BLaER1 treated with 17β-estradiol and CSF1 and Interleukin-3, amounts not matched to agents 10 nM and 100 nM (cell line): ENCODE measurements around the gene LSM11.

Source experiments
- H3K27ac ChIP-seq, 11 experiments: shearing (Covaris generic); formaldehyde crosslinking; 2 replicates each; pipeline ENCODE4 v1.8.1; 2022
- H3K27me3 ChIP-seq, 11 experiments: shearing (Covaris generic); formaldehyde crosslinking; 2 replicates each; pipeline ENCODE4 v1.8.1; 2022
- H3K36me3 ChIP-seq, 11 experiments: shearing (Covaris generic); formaldehyde crosslinking; 2 replicates each; pipeline ENCODE4 v1.8.1; 2022
- H3K4me1 ChIP-seq, 10 experiments: shearing (Covaris generic); formaldehyde crosslinking; 2 replicates each; pipeline ENCODE4 v1.8.1; 2022
- H3K4me2 ChIP-seq, 11 experiments: shearing (Covaris generic); formaldehyde crosslinking; 2 replicates each; pipeline ENCODE4 v1.8.1; 2022
- H3K4me3 ChIP-seq, 10 experiments: shearing (Covaris generic); formaldehyde crosslinking; 2 replicates each; pipeline ENCODE4 v1.8.1; 2022
- H3K9ac ChIP-seq, 11 experiments: shearing (Covaris generic); formaldehyde crosslinking; 2 replicates each; pipeline ENCODE4 v1.8.1; 2022
- H3K9me3 ChIP-seq, 11 experiments: shearing (Covaris generic); formaldehyde crosslinking; replicated peaks in 1 of 11; 2 replicates each; pipeline ENCODE4 v1.8.1; 2022
- H4K20me1 ChIP-seq, 11 experiments: shearing (Covaris generic); formaldehyde crosslinking; 2 replicates each; pipeline ENCODE4 v1.8.1; 2022
- Cebpa-rat ChIP-seq, 11 experiments: shearing (Covaris generic); IDR thresholded peaks; 2 replicates each; pipeline ENCODE4 v1.8.1; 2022

Gene LSM11

DNA sequence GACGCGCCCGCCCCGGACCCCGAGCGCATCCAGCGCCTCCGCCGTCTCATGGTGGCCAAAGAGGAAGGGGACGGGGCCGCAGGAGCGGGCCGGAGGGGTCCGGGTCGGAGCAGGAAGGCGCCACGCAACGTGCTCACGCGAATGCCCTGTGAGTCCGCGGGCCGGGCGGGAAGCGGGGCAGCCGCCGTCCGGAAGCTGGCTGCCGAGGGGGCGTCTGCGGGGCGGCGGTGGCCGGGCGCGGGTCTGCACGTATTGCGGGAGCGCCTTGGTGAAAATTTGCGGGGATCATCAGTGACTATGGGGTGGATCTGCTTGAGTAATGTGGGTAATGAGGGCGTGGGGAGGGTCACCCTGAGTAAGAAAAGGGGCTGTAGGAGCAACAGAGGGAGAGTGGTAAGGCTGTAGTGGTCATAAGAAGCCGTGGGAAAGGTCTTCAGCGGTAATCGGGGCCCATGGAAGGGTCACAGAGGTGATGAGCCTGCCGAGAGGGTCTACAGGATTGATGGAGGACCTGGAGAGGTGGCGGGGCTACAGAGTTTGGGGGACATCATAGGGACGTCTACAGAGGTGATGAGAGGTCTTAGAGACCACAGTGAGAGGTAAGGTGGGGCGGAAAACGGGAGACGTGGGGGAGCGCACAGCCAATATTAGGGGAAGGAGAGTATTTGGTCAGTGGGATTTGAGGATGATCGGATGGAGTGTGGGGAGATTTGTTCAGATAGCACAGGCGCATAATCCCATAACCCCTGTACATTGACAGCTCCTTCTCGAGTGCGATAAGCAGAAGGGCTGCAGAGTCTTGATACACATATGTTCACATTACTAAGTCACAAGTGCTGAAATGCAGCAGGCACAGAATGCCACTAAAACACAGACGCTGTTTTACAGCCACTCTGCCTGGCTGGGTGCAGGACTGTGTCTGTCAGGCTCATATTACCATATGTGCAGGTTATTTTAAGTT is 819 bp downstream of the LSM11 start:
- Histone ChIP-seq H3K27ac (peak overlapping the region; percentile 72 to 90 (median 84)), H3K9ac (peak overlapping the region; percentile 89 to 93 (median 90))
- TF ChIP-seq Cebpa-rat (IDR thresholded peaks at IDR 0.05) = no peak

DNA sequence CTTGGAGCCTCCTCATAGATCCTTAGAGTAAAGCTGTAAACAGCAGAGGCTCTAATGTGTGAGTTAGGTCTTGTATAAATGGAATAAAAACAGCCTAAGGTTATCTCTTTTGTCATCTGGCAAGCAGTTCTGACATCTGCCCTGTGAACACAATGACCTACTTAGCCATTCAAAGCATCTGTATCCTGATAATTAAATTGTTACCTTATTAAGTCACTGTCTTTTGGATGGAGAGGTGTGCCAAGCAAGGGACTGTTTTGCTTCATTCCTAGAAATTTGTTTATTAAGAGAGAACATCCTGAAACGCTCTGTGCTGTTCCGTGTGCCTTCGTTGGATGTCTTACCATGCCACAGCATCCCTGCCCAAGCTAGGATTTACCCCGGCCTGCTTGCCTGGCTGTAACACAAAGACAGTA is 1.5 kb downstream of the LSM11 start:
- H3K36me3 ChIP-seq = peaks cover 0 to 4% (median 0%) of the 10 kb centered on the region in 11 experiments; a peak in 2 of 22 replicates
- peak overlapping the region in 4 of 11 experiments; percentile 89 to 91 (median 90); a peak in 6 of 22 replicates for H3K9ac ChIP-seq
- peak overlapping the region in 8 of 10 experiments; percentile 81 to 96 (median 90); a peak in 10 of 20 replicates for H3K4me3 ChIP-seq
- peaks cover 0 to 21% (median 13%) of the 10 kb centered on the region in 10 experiments; a peak in 16 of 20 replicates for H3K4me1 ChIP-seq
- no peaks in the 10 kb centered on the region for H3K9me3 ChIP-seq
- H3K4me2 ChIP-seq = peak overlapping the region; percentile 80 to 98 (median 95)
- no peak overlapping the region for H3K27ac ChIP-seq
- no peaks in the 10 kb centered on the region for H4K20me1 ChIP-seq
- peaks cover 0 to 12% (median 8%) of the 10 kb centered on the region in 11 experiments; a peak in 9 of 22 replicates for H3K27me3 ChIP-seq
- TF ChIP-seq Cebpa-rat (IDR thresholded peaks at IDR 0.05) = no peak

More for the DNA sequence above, 819 bp downstream of the LSM11 start:
- peaks cover 0 to 11% (median 5%) of the 10 kb centered on the region in 11 experiments; a peak in 13 of 22 replicates for H3K36me3 ChIP-seq
- no peaks in the 10 kb centered on the region for H3K9me3 ChIP-seq
- peaks cover 0 to 21% (median 13%) of the 10 kb centered on the region in 10 experiments; a peak in 16 of 20 replicates for H3K4me1 ChIP-seq
- peak overlapping the region; percentile 81 to 96 (median 90) for H3K4me3 ChIP-seq
- H3K4me2 ChIP-seq = peak overlapping the region; percentile 80 to 98 (median 95)
- H3K27me3 ChIP-seq = peaks cover 0 to 12% (median 8%) of the 10 kb centered on the region in 11 experiments; a peak in 9 of 22 replicates
- H4K20me1 ChIP-seq = no peaks in the 10 kb centered on the region

DNA sequence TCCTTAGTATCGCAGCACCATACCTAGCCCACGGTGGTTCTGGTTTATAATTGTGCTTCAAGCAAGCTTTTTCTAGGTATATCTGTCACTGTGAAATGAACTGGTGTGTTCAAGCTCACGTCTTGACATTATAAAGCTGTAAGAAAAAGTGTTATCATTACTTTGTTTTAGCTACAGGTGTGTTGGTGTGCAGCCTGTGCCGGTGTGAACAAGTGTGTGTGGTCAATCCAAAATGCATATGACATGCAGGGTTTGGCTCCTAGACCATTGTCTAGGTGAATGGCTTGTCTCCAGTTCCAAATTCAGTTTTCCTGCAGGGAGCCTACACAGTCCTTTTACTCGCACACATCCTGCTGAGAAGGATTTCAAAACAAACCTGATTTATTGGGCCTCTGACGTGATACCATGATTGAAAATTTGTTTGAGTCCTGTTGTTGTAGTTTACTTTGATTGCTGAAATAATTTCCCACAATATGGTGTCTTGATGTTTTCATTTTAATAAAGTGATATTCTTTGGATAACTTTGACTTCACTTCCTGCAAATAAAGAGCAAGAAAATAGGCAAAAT is 3.7 kb downstream of the LSM11 start:
- no peak overlapping the region for H3K4me3 ChIP-seq
- no peak overlapping the region for H3K27ac ChIP-seq
- peaks cover 0 to 12% (median 8%) of the 10 kb centered on the region in 11 experiments; a peak in 9 of 22 replicates for H3K27me3 ChIP-seq
- H3K4me2 ChIP-seq = no peak overlapping the region
- peaks cover 0 to 21% (median 13%) of the 10 kb centered on the region in 10 experiments; a peak in 16 of 20 replicates for H3K4me1 ChIP-seq
- H3K9ac ChIP-seq = no peak overlapping the region
- no peaks in the 10 kb centered on the region for H3K9me3 ChIP-seq
- no peaks in the 10 kb centered on the region for H4K20me1 ChIP-seq
- no peak for TF ChIP-seq Cebpa-rat (IDR thresholded peaks at IDR 0.05)
- H3K36me3 ChIP-seq = peaks cover 2 to 13% (median 9%) of the 10 kb centered on the region in 11 experiments; a peak in 16 of 22 replicates

DNA sequence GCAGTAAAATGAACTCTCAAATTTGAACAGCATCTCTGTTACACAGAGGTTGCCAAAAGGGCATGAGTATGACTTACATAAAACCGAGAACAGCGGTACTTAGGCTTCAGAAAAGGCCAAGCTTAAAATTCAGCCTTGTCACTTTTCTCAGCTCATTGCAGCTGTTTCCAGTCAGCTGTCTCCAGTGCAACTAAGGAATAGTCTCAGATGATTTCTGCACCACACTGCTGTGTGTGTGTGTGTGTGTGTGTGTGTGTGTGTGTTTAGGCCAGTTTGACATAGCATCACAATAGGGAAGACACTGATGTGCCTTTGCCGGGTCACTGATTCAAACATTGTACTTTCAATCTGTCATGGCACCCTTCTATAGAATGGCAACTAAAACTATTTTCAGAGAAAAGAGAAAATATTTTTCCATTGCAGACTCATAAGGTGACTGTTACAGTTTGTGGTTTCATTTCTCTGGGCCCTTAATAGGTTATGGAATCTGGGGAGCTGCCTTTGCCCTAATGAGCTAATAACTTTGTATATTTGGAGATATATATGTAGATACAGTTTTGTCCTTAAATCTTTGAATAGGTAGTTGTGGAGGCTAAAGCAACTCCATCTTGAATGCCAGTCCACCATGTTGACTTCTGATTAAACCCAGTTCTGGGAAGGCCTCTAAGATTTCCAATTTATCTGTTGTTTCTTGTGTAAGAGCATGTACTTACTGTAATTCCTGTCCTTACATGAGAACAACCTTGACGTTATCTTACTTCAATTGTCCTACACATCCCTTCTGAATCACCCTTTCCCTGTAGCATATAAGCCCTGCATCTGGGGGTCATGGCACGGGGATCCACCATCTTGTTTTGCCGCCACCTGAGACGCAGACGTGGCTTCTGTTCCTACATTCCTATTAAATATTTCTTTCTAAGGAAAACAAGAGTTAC is 4.5 kb downstream of the LSM11 start:
- H3K27me3 ChIP-seq = peaks cover 0 to 12% (median 8%) of the 10 kb centered on the region in 11 experiments; a peak in 9 of 22 replicates
- no peak for TF ChIP-seq Cebpa-rat (IDR thresholded peaks at IDR 0.05)
- no peaks in the 10 kb centered on the region for H4K20me1 ChIP-seq
- peaks cover 0 to 20% (median 13%) of the 10 kb centered on the region in 10 experiments; a peak in 16 of 20 replicates for H3K4me1 ChIP-seq
- no peak overlapping the region for H3K4me3 ChIP-seq
- no peak overlapping the region for H3K4me2 ChIP-seq
- no peak overlapping the region for H3K9ac ChIP-seq
- H3K27ac ChIP-seq = no peak overlapping the region
- H3K36me3 ChIP-seq = peaks cover 9 to 21% (median 17%) of the 10 kb centered on the region in 11 experiments; a peak in 18 of 22 replicates
- no peaks in the 10 kb centered on the region for H3K9me3 ChIP-seq

GRCh38 chr5:157748760-157749461 is 5.4 kb downstream of the LSM11 start:
- Histone ChIP-seq H3K4me3 (no peak overlapping the region), H4K20me1 (no peaks in the 10 kb centered on the region), H3K27ac (no peak overlapping the region), H3K9me3 (no peaks in the 10 kb centered on the region), H3K4me2 (no peak overlapping the region), H3K4me1 (peaks cover 0 to 17% (median 12%) of the 10 kb centered on the region in 10 experiments; a peak in 16 of 20 replicates), H3K36me3 (peaks cover 16 to 30% (median 26%) of the 10 kb centered on the region in 11 experiments; a peak in 20 of 22 replicates), H3K9ac (no peak overlapping the region), H3K27me3 (peaks cover 0 to 12% (median 8%) of the 10 kb centered on the region in 11 experiments; a peak in 9 of 22 replicates)
- no peak for TF ChIP-seq Cebpa-rat (IDR thresholded peaks at IDR 0.05)

GRCh38 chr5:157749462-157749799 is 5.9 kb downstream of the LSM11 start:
- no peak for TF ChIP-seq Cebpa-rat (IDR thresholded peaks at IDR 0.05)
- H3K9ac ChIP-seq = no peak overlapping the region
- H3K4me2 ChIP-seq = no peak overlapping the region

GRCh38 chr5:157750320-157750719 is 6.8 kb downstream of the LSM11 start:
- Histone ChIP-seq H4K20me1 (no peaks in the 10 kb centered on the region), H3K9me3 (no peaks in the 10 kb centered on the region), H3K9ac (no peak overlapping the region), H3K4me1 (peaks cover 0 to 5% (median under 1%) of the 10 kb centered on the region in 10 experiments; a peak in 4 of 20 replicates), H3K36me3 (peaks cover 28 to 44% (median 37%) of the 10 kb centered on the region in 11 experiments), H3K27me3 (no peaks in the 10 kb centered on the region; a peak in 1 of 22 replicates), H3K4me2 (no peak overlapping the region), H3K4me3 (no peak overlapping the region), H3K27ac (no peak overlapping the region)
- no peak for TF ChIP-seq Cebpa-rat (IDR thresholded peaks at IDR 0.05)

More at GRCh38 chr5:157749462-157749799, 5.9 kb downstream of the LSM11 start:
- peaks cover 0 to 14% (median 9%) of the 10 kb centered on the region in 10 experiments; a peak in 16 of 20 replicates for H3K4me1 ChIP-seq
- H4K20me1 ChIP-seq = no peaks in the 10 kb centered on the region
- no peak overlapping the region for H3K4me3 ChIP-seq
- no peaks in the 10 kb centered on the region for H3K9me3 ChIP-seq
- peaks cover 0 to 8% (median 4%) of the 10 kb centered on the region in 11 experiments; a peak in 8 of 22 replicates for H3K27me3 ChIP-seq
- peaks cover 19 to 35% (median 29%) of the 10 kb centered on the region in 11 experiments; a peak in 21 of 22 replicates for H3K36me3 ChIP-seq
- no peak overlapping the region for H3K27ac ChIP-seq
